Measurements from ENCODE around the gene KRTAP4-8.

- no peak for TF ChIP-seq CTCF (IDR thresholded peaks at IDR 0.05)
- TF ChIP-seq POLR2A (IDR thresholded peaks at IDR 0.05), result no peak
- TF ChIP-seq POLR2AphosphoS5 (IDR thresholded peaks at IDR 0.05), result no peak
Observed at GRCh38 chr17:41098042-41098441, at the start of gene KRTAP4-8.
